Gastroesophageal sphincter (tissue), 4 donors: ENCODE data around the gene EIF2AK2. TPM values are rescaled to one million over a fixed set of nuclear protein-coding genes. Genes with fewer than 3 reads are reported as not detected.

Experiments used
- ATAC-seq: fragments of 150-250 bp; one replicate; pipeline ENCODE4 v1.9.1; 2016; ENCODE audit warnings: mild to moderate bottlenecking, moderate library complexity
- H3K27ac ChIP-seq, 4 donors: fragments of 200-600 bp; sonication (generic) in 3 of 4; 1 replicate in 3 of 4; 2 replicates in 1 of 4; pipeline ENCODE4 v1.5.1; 2016 to 2019
- H3K27me3 ChIP-seq: fragments of 200-600 bp; sonication (generic); one replicate; pipeline ENCODE4 v1.5.1; 2019
- H3K36me3 ChIP-seq, 2 donors: fragments of 200-600 bp; sonication (generic); one replicate each; pipeline ENCODE4 v1.5.1; 2019; ENCODE audit warnings: control low read depth in 1 of 2
- H3K4me1 ChIP-seq, 3 donors: fragments of 200-600 bp; sonication (generic); 1 replicate in 2 of 3; 2 replicates in 1 of 3; pipeline ENCODE4 v1.5.1; 2016 to 2019; ENCODE audit warnings: control low read depth in 2 of 3
- H3K4me3 ChIP-seq, 2 donors: fragments of 200-600 bp; sonication (generic); one replicate each; pipeline ENCODE4 v1.5.1; 2019; ENCODE audit warnings: mild to moderate bottlenecking in 1 of 2, moderate library complexity in 1 of 2
- H3K9me3 ChIP-seq, 3 donors: fragments of 200-600 bp; sonication (generic); one replicate each; pipeline ENCODE4 v1.5.1; 2017 to 2019; ENCODE audit warnings: control low read depth in 2 of 3
- EP300 ChIP-seq: sonication (generic); formaldehyde crosslinking; IDR thresholded peaks from one replicate; pipeline ENCODE4 v1.6.1; 2017; ENCODE audit warnings: antibody characterized with exemption, mild to moderate bottlenecking
- POLR2A ChIP-seq, 2 donors: fragments of 450-650 bp; IDR thresholded peaks; one replicate each; pipeline ENCODE4 v1.6.1; 2017; ENCODE audit warnings: antibody characterized with exemption in 2 of 2, mild to moderate bottlenecking in 2 of 2, moderate library complexity in 1 of 2
- POLR2AphosphoS5 ChIP-seq: sonication (generic); formaldehyde crosslinking; IDR thresholded peaks from one replicate; pipeline ENCODE4 v1.6.1; 2017; ENCODE audit warnings: antibody characterized with exemption
- WGBS, 2 donors: methylation state at CpG; one replicate each; pipeline ENCODE4 v1.1.5; 2018; ENCODE audit warnings: low coverage in 1 of 2; 5-methylcytosine and 5-hydroxymethylcytosine counted together
- total RNA-seq, 4 donors: library from RNA; depleted of rRNA; stranded (reverse); fragments of >200 nt; gene quantifications; one replicate each; pipeline ENCODE4 v1.1.0, GENCODE V29; 2016
- TF ChIP-seq, protein P1 (sequence below), 4 experiments: fragments of 200-600 bp in 2 of 4; fragments of 450-650 bp in 2 of 4; sonication (generic) in 1 of 4; IDR thresholded peaks; one replicate each; pipeline ENCODE4 v1.5.1; 2017 to 2019; ENCODE audit warnings: antibody characterized with exemption in 4 of 4, mild to moderate bottlenecking in 2 of 4, moderate library complexity in 2 of 4

Gene EIF2AK2
- total RNA-seq, 4 donors from 2014 or later = 25.3 to 33.2 (median 29.9) TPM

DNA sequence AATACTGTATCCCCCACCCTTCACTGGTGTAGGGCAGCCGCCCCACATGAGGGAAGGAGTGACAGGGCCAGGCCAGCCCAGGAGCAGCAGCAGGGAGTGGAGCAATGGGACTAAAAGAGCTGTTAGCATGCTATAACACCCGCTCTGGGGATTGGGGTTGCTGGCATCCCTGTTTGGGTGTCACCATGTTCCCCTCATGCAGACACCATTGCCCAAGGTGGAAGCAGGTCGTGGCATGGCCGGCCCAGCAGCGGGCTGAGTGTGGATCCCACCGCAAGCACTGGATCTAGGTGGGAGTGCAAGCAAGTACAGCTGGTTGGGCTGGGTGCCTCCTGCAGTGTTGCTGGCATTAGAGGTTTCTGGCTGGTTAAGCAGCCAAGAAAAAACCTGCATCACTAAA lies 35.0 kb upstream of the EIF2AK2 start:
- H3K36me3 ChIP-seq = no peaks in the 10 kb centered on the region
- peaks cover 0 to 5% (median 0%) of the 10 kb centered on the region in 3 donors for H3K4me1 ChIP-seq
- H3K9me3 ChIP-seq = no peaks in the 10 kb centered on the region
- no peak overlapping the region for H3K27ac ChIP-seq
- 86% methylated on average over 1 of the region's 6 CpGs; no CpG with 5 or more reads in 1 of the 2 donors for WGBS, 2 donors
- TF ChIP-seq POLR2AphosphoS5 (no peak), EP300 (no peak), POLR2A (IDR thresholded peaks at IDR 0.05) (no peak)
- TF ChIP-seq, protein P1, sequence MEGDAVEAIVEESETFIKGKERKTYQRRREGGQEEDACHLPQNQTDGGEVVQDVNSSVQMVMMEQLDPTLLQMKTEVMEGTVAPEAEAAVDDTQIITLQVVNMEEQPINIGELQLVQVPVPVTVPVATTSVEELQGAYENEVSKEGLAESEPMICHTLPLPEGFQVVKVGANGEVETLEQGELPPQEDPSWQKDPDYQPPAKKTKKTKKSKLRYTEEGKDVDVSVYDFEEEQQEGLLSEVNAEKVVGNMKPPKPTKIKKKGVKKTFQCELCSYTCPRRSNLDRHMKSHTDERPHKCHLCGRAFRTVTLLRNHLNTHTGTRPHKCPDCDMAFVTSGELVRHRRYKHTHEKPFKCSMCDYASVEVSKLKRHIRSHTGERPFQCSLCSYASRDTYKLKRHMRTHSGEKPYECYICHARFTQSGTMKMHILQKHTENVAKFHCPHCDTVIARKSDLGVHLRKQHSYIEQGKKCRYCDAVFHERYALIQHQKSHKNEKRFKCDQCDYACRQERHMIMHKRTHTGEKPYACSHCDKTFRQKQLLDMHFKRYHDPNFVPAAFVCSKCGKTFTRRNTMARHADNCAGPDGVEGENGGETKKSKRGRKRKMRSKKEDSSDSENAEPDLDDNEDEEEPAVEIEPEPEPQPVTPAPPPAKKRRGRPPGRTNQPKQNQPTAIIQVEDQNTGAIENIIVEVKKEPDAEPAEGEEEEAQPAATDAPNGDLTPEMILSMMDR (IDR thresholded peaks at IDR 0.05) = no peak
- ATAC-seq = no peak
- H3K27me3 ChIP-seq = no peaks in the 10 kb centered on the region
- H3K4me3 ChIP-seq = no peak overlapping the region

DNA sequence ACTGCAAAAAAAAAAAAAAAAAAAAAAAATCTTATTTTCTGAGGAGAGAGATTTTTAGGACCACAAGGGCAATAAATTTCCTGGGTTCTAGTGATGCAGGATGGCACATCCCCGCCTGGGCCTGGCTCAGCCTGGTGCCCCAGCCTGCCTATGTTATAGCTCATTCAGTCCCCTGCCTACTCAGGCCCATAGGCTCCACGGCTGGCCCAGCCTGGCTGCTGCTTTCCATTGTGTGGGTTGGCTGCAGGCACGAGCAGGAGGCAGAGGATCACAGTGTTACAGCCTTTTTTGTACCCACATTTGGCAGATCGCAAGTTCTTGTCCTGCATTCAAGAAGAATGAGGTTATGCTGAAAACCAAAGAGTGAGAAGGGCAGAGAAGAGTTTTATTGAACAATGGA lies 34.5 kb upstream of the EIF2AK2 start:
- WGBS, 2 donors = 72% methylated on average over 2 of the region's 4 CpGs; no CpG with 5 or more reads in 1 of the 2 donors
- Histone ChIP-seq H3K4me1 (peaks cover 0 to 5% (median 0%) of the 10 kb centered on the region in 3 donors), H3K4me3 (no peak overlapping the region)

DNA sequence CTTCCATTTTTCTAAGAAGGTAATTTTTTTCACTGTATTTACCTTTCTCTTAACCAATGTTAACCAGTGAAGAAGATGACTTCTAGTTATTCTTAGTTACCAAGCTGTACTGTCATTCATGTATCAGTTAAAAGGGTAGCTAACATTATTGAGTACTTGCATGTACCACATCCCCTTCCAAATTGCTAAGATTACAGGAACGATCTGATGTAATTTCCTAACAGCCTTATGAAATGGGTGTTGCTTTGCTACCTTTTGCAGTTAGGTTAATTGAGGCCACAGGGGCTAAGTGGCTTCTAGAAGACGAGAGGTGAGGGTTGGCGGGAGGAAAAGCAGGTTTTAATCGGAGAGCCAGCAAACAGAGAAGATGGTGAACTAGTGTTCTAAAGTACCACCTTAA lies 33.5 kb upstream of the EIF2AK2 start:
- H3K9me3 ChIP-seq = no peaks in the 10 kb centered on the region
- H3K36me3 ChIP-seq = no peaks in the 10 kb centered on the region
- H3K27me3 ChIP-seq = no peaks in the 10 kb centered on the region
- no peak for ATAC-seq
- no peak overlapping the region for H3K4me3 ChIP-seq
- WGBS, 2 donors = 79 to 85% methylated on average over 4 of the region's 4 CpGs
- no peak for TF ChIP-seq POLR2AphosphoS5
- TF ChIP-seq, protein P1 (IDR thresholded peaks at IDR 0.05) = no peak
- no peak for TF ChIP-seq EP300
- no peak for TF ChIP-seq POLR2A (IDR thresholded peaks at IDR 0.05)
- no peaks in the 10 kb centered on the region for H3K4me1 ChIP-seq
- no peak overlapping the region for H3K27ac ChIP-seq

More for the DNA sequence above, 34.5 kb upstream of the EIF2AK2 start:
- H3K27ac ChIP-seq = no peak overlapping the region
- no peaks in the 10 kb centered on the region for H3K27me3 ChIP-seq
- TF ChIP-seq EP300 (no peak), POLR2AphosphoS5 (no peak), POLR2A (IDR thresholded peaks at IDR 0.05) (no peak)
- TF ChIP-seq, protein P1 (IDR thresholded peaks at IDR 0.05) = no peak
- ATAC-seq = no peak
- H3K36me3 ChIP-seq = no peaks in the 10 kb centered on the region
- no peaks in the 10 kb centered on the region for H3K9me3 ChIP-seq

DNA sequence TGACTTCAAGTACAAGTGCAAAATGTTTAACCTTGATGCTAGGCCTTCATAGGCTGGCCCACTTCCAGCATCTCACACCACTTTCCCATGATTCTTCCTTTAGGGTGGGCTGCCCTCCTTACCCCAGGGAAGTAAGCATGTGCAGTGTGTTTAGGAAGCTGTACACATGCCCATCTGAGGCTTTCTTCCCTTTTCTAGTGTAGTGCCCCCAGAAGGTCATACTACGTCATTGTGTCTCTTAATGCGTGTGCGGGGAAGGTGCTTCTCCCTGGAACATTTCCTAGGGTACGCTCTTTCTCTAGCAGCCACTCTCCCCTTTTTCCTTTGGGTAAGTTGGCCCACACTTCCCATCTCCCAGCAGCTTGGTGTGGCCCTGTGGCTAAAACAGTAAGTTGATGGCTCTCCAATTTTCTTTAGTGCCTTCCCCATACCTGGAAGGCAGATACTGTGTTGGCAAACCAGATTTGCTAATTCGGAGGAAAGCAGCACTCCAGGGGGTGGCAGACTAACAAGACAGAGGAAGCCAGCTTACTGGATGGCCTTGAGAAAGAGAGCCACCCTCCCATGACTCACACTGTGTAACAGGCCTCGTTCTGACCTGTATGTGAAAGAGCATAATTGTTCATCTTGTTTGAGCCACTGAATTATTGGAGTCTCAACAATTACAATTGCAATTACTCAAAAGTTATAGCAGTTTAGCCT lies 32.8 kb upstream of the EIF2AK2 start:
- no peak overlapping the region for H3K4me3 ChIP-seq
- WGBS, 2 donors = 63 to 71% methylated on average over 5 to 6 of the region's 6 CpGs
- no peak for ATAC-seq
- no peaks in the 10 kb centered on the region for H3K36me3 ChIP-seq
- no peaks in the 10 kb centered on the region for H3K27me3 ChIP-seq
- H3K4me1 ChIP-seq = no peaks in the 10 kb centered on the region
- TF ChIP-seq POLR2A (IDR thresholded peaks at IDR 0.05) (no peak), POLR2AphosphoS5 (no peak), EP300 (no peak)
- TF ChIP-seq, protein P1 (IDR thresholded peaks at IDR 0.05) = no peak
- no peak overlapping the region for H3K27ac ChIP-seq
- H3K9me3 ChIP-seq = no peaks in the 10 kb centered on the region

DNA sequence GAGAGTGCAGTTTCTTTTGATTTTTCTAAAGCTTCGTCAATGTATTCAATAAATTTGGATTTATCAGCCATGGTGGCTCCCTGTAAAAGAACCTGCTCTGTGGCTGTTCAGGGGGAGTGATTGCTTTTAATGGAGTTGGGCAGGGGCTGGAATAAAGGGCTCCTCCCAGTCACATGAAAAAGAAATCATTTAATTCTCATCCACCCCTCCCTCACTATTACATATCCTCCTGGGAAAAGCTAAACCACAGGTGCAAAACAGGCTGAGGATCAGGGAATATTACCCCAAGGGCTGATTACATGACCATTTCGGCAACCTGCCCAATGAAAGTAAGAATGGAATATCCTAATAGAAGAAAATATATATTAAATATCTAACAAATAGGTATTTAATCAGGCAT lies 31.8 kb upstream of the EIF2AK2 start, which contains the start of gene SULT6B1:
SULT6B1 (minus strand) TSS at position 101 of the 400 bp plus-strand sequence; CDS start at position 71, 30 bp downstream.
- no peak within 1 kb of the TSS for H3K27ac ChIP-seq
- ATAC-seq = no peak
- no peaks in the 10 kb centered on the region for H3K27me3 ChIP-seq
- WGBS, 2 donors = 86 to 88% methylated on average over 1 to 2 of the region's 2 CpGs
- H3K4me3 ChIP-seq = no peak within 1 kb of the TSS
- H3K36me3 ChIP-seq = no peaks in the 10 kb centered on the region
- TF ChIP-seq, protein P1 (IDR thresholded peaks at IDR 0.05) = no peak
- TF ChIP-seq EP300 (no peak), POLR2AphosphoS5 (no peak), POLR2A (IDR thresholded peaks at IDR 0.05) (no peak)
- no peaks in the 10 kb centered on the region for H3K4me1 ChIP-seq
- no peaks in the 10 kb centered on the region for H3K9me3 ChIP-seq
